Activated naive CD8-positive, alpha-beta T cell treated with anti-CD3 and anti-CD28 coated beads, Interleukin-2, amount 50 U/mL, for 16 hours (primary cell): Measurements from ENCODE around the gene NPTN.

Source experiments
- DNase-seq: peaks from one replicate; pipeline ENCODE4 v3.0.0-alpha.2; 2020; ENCODE audit warnings: low read depth, low spot score

The NPTN gene

GRCh38 chr15:73518876-73519733, 114.1 kb downstream of the NPTN start:
- no peak for DNase-seq

GRCh38 chr15:73518180-73518862, 114.9 kb downstream of the NPTN start:
- no peak for DNase-seq

- no peak for DNase-seq
These were observed 115.6 kb downstream of the NPTN start for GRCh38 chr15:73517566-73517965.

- DNase-seq: no peak
These were observed 117.7 kb downstream of the NPTN start for GRCh38 chr15:73515527-73515926.
